Astrocyte (in vitro differentiated cells and primary cell): ENCODE results near the gene RAN. TPM values are rescaled to one million over a fixed set of nuclear protein-coding genes. Genes with fewer than 3 reads are reported as not detected.

Experiments used
- DNase-seq: peaks from one replicate; pipeline ENCODE4 v3.0.0-alpha.2; 2010; ENCODE audit warnings: low read depth
- FAIRE-seq: peaks from 2 replicates; lab custom pipeline; 2011; peaks lifted over from hg19 to GRCh38; lab: Jason Lieb, UNC
- H2AFZ ChIP-seq: 2 replicates; pipeline ENCODE4 v1.6.0; 2012; ENCODE audit warnings: low read depth, low read length, inconsistent platforms
- H3K27ac ChIP-seq: 2 replicates; pipeline ENCODE4 v1.5.1; 2011; ENCODE audit warnings: low read depth, low read length, inconsistent platforms
- H3K27me3 ChIP-seq: 2 replicates; pipeline ENCODE4 v1.6.0; 2011; ENCODE audit warnings: low read length, inconsistent platforms; ENCODE audit not compliant: insufficient read depth
- H3K36me3 ChIP-seq: 2 replicates; pipeline ENCODE4 v1.5.1; 2011; ENCODE audit warnings: low read length, inconsistent platforms; ENCODE audit not compliant: insufficient read depth
- H3K4me1 ChIP-seq: 2 replicates; pipeline ENCODE4 v1.5.1; 2011; ENCODE audit warnings: low read length, inconsistent platforms; ENCODE audit not compliant: insufficient read depth
- H3K4me2 ChIP-seq: 2 replicates; pipeline ENCODE4 v1.6.0; 2012; ENCODE audit warnings: low read length, inconsistent platforms
- H3K4me3 ChIP-seq: 2 replicates; pipeline ENCODE4 v1.5.1; 2011; ENCODE audit warnings: low read depth, mild to moderate bottlenecking, low read length, inconsistent platforms; ENCODE audit not compliant: insufficient read depth
- H3K79me2 ChIP-seq: 2 replicates; pipeline ENCODE4 v1.6.0; 2012; ENCODE audit warnings: mild to moderate bottlenecking, low read length, inconsistent platforms; ENCODE audit not compliant: insufficient read depth
- H3K9ac ChIP-seq: 2 replicates; pipeline ENCODE4 v1.6.0; 2012; ENCODE audit warnings: mild to moderate bottlenecking, low read length, inconsistent platforms
- H3K9me3 ChIP-seq: 2 replicates; pipeline ENCODE4 v1.5.1; 2012; ENCODE audit warnings: low read depth, mild to moderate bottlenecking, low read length, inconsistent platforms; ENCODE audit not compliant: insufficient read depth
- H4K20me1 ChIP-seq: 2 replicates; pipeline ENCODE4 v1.6.0; 2012; ENCODE audit warnings: low read length, inconsistent platforms; ENCODE audit not compliant: insufficient read depth
- H3K27ac Mint-ChIP-seq: one replicate; pipeline ENCODE4 v1.8.0; 2021; ENCODE audit warnings: mild to moderate bottlenecking, mixed read lengths; ENCODE audit not compliant: unreplicated experiment
- H3K27me3 Mint-ChIP-seq: one replicate; pipeline ENCODE4 v1.8.0; 2021; ENCODE audit warnings: low read depth, mixed read lengths; ENCODE audit not compliant: unreplicated experiment
- H3K36me3 Mint-ChIP-seq: one replicate; pipeline ENCODE4 v1.8.0; 2021; ENCODE audit warnings: low read depth, mixed read lengths; ENCODE audit not compliant: unreplicated experiment
- H3K4me1 Mint-ChIP-seq: one replicate; pipeline ENCODE4 v1.8.0; 2021; ENCODE audit warnings: low read depth, mixed read lengths; ENCODE audit not compliant: unreplicated experiment
- H3K4me3 Mint-ChIP-seq: one replicate; pipeline ENCODE4 v1.8.0; 2021; ENCODE audit warnings: mild to moderate bottlenecking, moderate library complexity, mixed read lengths; ENCODE audit not compliant: unreplicated experiment
- H3K9me3 Mint-ChIP-seq: one replicate; pipeline ENCODE4 v1.8.0; 2021; ENCODE audit warnings: mild to moderate bottlenecking, mixed read lengths; ENCODE audit not compliant: unreplicated experiment
- CTCF ChIP-seq: IDR thresholded peaks from 2 replicates; pipeline ENCODE4 v1.5.1; 2011; ENCODE audit warnings: low read depth, mild to moderate bottlenecking, inconsistent platforms, low read length, moderate library complexity; ENCODE audit not compliant: insufficient read depth
- EZH2 ChIP-seq: IDR thresholded peaks from 2 replicates; pipeline ENCODE4 v1.6.1; 2012; ENCODE audit warnings: mild to moderate bottlenecking, low read length, inconsistent platforms; ENCODE audit not compliant: insufficient read depth
- total RNA-seq: library from RNA; stranded (reverse); gene quantifications from 2 replicates; pipeline ENCODE4 v1.2.1, GENCODE V29; 2021

RAN gene
- total RNA-seq, 1 donor from 2014 or later = 872 TPM

GRCh38 chr12:130909111-130909510 lies 37.2 kb downstream of the RAN start:
- H2AFZ ChIP-seq = no peak overlapping the region
- TF ChIP-seq EZH2 (no peak), CTCF (no peak)
- no peaks in the 10 kb centered on the region for H3K27me3 ChIP-seq
- no peak overlapping the region for H3K4me3 ChIP-seq
- H4K20me1 ChIP-seq = no peaks in the 10 kb centered on the region
- Mint-ChIP-seq H3K27ac (no peak overlapping the region), H3K9me3 (no peaks in the 10 kb centered on the region), H3K36me3 (no peaks in the 10 kb centered on the region), H3K4me3 (no peak overlapping the region), H3K4me1 (no peaks in the 10 kb centered on the region), H3K27me3 (peaks cover 2% of the 10 kb centered on the region)
- H3K79me2 ChIP-seq = no peaks in the 10 kb centered on the region
- H3K4me2 ChIP-seq = no peak overlapping the region
- DNase-seq = no peak
- H3K36me3 ChIP-seq = no peaks in the 10 kb centered on the region
- no peaks in the 10 kb centered on the region for H3K4me1 ChIP-seq
- no peaks in the 10 kb centered on the region for H3K9me3 ChIP-seq
- H3K9ac ChIP-seq = no peak overlapping the region
- FAIRE-seq = no peak
- no peak overlapping the region for H3K27ac ChIP-seq

GRCh38 chr12:130911193-130911592 lies 39.3 kb downstream of the RAN start:
- Mint-ChIP-seq H3K4me1 (no peaks in the 10 kb centered on the region), H3K9me3 (no peaks in the 10 kb centered on the region), H3K4me3 (no peak overlapping the region), H3K27ac (no peak overlapping the region), H3K36me3 (no peaks in the 10 kb centered on the region), H3K27me3 (peaks cover 6% of the 10 kb centered on the region)
- H3K4me2 ChIP-seq = no peak overlapping the region
- H3K4me3 ChIP-seq = no peak overlapping the region
- no peaks in the 10 kb centered on the region for H3K27me3 ChIP-seq
- no peak for FAIRE-seq
- DNase-seq = no peak
- no peak overlapping the region for H3K27ac ChIP-seq
- H2AFZ ChIP-seq = no peak overlapping the region
- H3K36me3 ChIP-seq = no peaks in the 10 kb centered on the region
- H3K9ac ChIP-seq = no peak overlapping the region
- TF ChIP-seq CTCF (no peak), EZH2 (no peak)
- no peaks in the 10 kb centered on the region for H3K79me2 ChIP-seq
- H3K9me3 ChIP-seq = no peaks in the 10 kb centered on the region
- no peaks in the 10 kb centered on the region for H4K20me1 ChIP-seq
- no peaks in the 10 kb centered on the region for H3K4me1 ChIP-seq

GRCh38 chr12:130911933-130912332 lies 40.1 kb downstream of the RAN start:
- Mint-ChIP-seq H3K27ac (no peak overlapping the region), H3K4me1 (no peaks in the 10 kb centered on the region), H3K36me3 (no peaks in the 10 kb centered on the region), H3K9me3 (no peaks in the 10 kb centered on the region), H3K4me3 (no peak overlapping the region), H3K27me3 (peaks cover 12% of the 10 kb centered on the region)
- no peaks in the 10 kb centered on the region for H3K9me3 ChIP-seq
- H3K4me3 ChIP-seq = no peak overlapping the region
- H3K9ac ChIP-seq = no peak overlapping the region
- H4K20me1 ChIP-seq = no peaks in the 10 kb centered on the region
- H2AFZ ChIP-seq = no peak overlapping the region
- TF ChIP-seq EZH2 (no peak), CTCF (no peak)
- no peaks in the 10 kb centered on the region for H3K36me3 ChIP-seq
- no peaks in the 10 kb centered on the region for H3K4me1 ChIP-seq
- H3K27ac ChIP-seq = no peak overlapping the region
- no peak overlapping the region for H3K4me2 ChIP-seq
- no peak for FAIRE-seq
- H3K79me2 ChIP-seq = no peaks in the 10 kb centered on the region
- no peak for DNase-seq
- peaks cover 3% of the 10 kb centered on the region for H3K27me3 ChIP-seq
